ENCODE data around the gene HAUS8. TPM values are rescaled to one million over a fixed set of nuclear protein-coding genes. Genes with fewer than 3 reads are reported as not detected.
"Not testable (repeated sequence)": the region's sequence is repeated elsewhere in the genome, so short reads cannot be mapped to it uniquely, and the experiment has no call there.

Gene HAUS8
- total RNA-seq, 1 donor from 2014 or later: 8.2 TPM

DNA sequence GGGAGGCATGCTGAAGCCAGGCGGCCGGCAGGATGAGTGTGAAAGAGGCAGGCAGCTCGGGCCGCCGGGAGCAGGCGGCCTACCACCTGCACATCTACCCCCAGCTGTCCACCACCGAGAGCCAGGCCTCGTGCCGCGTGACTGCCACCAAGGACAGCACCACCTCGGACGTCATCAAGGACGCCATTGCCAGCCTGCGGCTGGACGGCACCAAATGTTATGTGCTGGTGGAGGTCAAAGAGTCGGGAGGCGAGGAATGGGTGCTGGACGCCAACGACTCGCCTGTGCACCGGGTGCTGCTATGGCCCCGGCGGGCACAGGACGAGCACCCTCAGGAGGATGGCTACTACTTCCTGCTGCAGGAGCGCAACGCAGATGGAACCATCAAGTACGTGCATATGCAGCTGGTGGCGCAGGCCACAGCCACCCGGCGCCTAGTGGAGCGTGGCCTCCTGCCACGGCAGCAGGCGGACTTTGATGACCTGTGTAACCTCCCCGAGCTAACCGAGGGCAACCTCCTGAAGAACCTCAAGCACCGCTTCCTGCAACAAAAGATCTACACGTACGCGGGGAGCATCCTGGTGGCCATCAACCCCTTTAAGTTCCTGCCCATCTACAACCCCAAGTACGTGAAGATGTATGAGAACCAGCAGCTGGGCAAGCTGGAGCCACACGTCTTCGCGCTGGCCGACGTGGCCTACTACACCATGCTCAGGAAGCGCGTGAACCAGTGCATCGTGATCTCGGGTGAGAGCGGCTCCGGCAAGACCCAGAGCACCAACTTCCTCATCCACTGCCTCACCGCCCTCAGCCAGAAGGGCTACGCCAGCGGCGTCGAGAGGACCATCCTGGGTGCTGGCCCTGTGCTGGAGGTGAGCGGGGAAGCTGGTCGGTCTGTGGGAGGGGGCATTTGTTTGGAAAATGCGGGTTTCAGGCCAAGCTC is 26.7 kb upstream of the HAUS8 start:
- H3K36me3 Mint-ChIP-seq (ENCODE audit: low read depth): peaks cover 14% of the 10 kb centered on the region
- no peak overlapping the region for H3K4me3 Mint-ChIP-seq (ENCODE audit: unreplicated experiment)
- H3K4me1 Mint-ChIP-seq (ENCODE audit: low read depth): peaks cover 24% of the 10 kb centered on the region
- TF ChIP-seq, protein P1, sequence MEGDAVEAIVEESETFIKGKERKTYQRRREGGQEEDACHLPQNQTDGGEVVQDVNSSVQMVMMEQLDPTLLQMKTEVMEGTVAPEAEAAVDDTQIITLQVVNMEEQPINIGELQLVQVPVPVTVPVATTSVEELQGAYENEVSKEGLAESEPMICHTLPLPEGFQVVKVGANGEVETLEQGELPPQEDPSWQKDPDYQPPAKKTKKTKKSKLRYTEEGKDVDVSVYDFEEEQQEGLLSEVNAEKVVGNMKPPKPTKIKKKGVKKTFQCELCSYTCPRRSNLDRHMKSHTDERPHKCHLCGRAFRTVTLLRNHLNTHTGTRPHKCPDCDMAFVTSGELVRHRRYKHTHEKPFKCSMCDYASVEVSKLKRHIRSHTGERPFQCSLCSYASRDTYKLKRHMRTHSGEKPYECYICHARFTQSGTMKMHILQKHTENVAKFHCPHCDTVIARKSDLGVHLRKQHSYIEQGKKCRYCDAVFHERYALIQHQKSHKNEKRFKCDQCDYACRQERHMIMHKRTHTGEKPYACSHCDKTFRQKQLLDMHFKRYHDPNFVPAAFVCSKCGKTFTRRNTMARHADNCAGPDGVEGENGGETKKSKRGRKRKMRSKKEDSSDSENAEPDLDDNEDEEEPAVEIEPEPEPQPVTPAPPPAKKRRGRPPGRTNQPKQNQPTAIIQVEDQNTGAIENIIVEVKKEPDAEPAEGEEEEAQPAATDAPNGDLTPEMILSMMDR (IDR thresholded peaks at IDR 0.05): no peak
- no peaks in the 10 kb centered on the region for H3K9me3 Mint-ChIP-seq (ENCODE audit: low read depth)
- H3K27ac Mint-ChIP-seq (ENCODE audit: unreplicated experiment): no peak overlapping the region
- no peak for DNase-seq (ENCODE audit: low spot score)
- H3K27me3 Mint-ChIP-seq (ENCODE audit: low read depth): no peaks in the 10 kb centered on the region

DNA sequence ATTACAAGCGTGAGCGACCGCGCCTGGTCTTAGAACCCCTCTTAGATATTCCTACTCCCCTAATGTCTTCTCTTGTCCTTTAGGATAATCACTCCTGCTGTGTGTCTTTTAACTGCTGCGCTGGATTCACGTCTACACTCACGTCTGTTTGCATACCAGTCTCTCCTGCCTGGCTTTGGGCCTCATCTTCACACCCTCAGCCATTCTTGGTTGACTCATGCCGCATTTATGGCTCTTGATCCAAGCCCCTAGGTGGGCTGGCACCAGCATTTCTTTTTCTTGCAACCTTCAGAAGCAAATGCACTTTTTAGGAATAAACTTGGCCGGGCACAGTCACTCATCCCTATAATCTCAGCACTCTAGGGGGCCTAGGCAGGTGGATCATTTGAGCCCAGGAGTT is 23.1 kb upstream of the HAUS8 start:
- H3K27me3 Mint-ChIP-seq (ENCODE audit: low read depth): no peaks in the 10 kb centered on the region
- H3K4me3 Mint-ChIP-seq (ENCODE audit: unreplicated experiment): no peak overlapping the region
- no peak for DNase-seq (ENCODE audit: low spot score)
- TF ChIP-seq, protein P1 (IDR thresholded peaks at IDR 0.05): no peak
- H3K36me3 Mint-ChIP-seq (ENCODE audit: low read depth): peaks cover 10% of the 10 kb centered on the region
- peak overlapping the region; percentile 77 for H3K27ac Mint-ChIP-seq (ENCODE audit: unreplicated experiment)
- H3K4me1 Mint-ChIP-seq (ENCODE audit: low read depth): peaks cover 38% of the 10 kb centered on the region
- H3K9me3 Mint-ChIP-seq (ENCODE audit: low read depth): no peaks in the 10 kb centered on the region

DNA sequence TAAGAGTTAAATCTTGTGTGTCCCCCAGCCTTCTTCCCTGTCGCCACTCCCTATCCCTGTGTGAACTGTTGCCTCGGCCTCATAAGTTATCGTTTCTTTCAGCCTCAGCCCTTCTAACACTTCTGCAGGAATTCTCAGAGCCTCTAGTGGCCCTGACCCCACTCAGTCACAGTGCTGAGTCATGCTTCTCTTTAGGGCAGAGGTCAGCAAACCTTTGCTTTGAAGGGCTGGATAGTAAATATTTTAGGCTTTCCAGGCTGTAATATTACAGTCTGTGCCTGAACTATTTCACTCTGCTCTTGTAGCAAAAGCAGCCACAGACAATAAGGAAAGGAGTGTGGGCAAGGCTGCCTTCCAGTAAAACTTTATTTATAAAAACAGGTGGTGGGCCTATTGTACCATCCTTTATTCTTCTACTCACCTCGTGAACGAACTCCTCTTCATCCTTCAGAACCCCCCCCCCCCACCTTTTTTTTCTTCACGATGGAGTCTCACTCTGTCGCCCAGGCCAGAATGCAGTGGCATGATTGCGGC is 22.4 kb upstream of the HAUS8 start:
- Mint-ChIP-seq H3K9me3 (ENCODE audit: low read depth) (no peaks in the 10 kb centered on the region), H3K4me3 (ENCODE audit: unreplicated experiment) (no peak overlapping the region), H3K27ac (ENCODE audit: unreplicated experiment) (peak overlapping the region; percentile 77), H3K27me3 (ENCODE audit: low read depth) (no peaks in the 10 kb centered on the region), H3K36me3 (ENCODE audit: low read depth) (peaks cover 5% of the 10 kb centered on the region), H3K4me1 (ENCODE audit: low read depth) (peaks cover 37% of the 10 kb centered on the region)
- TF ChIP-seq, protein P1 (IDR thresholded peaks at IDR 0.05): no peak
- no peak for DNase-seq (ENCODE audit: low spot score)

DNA sequence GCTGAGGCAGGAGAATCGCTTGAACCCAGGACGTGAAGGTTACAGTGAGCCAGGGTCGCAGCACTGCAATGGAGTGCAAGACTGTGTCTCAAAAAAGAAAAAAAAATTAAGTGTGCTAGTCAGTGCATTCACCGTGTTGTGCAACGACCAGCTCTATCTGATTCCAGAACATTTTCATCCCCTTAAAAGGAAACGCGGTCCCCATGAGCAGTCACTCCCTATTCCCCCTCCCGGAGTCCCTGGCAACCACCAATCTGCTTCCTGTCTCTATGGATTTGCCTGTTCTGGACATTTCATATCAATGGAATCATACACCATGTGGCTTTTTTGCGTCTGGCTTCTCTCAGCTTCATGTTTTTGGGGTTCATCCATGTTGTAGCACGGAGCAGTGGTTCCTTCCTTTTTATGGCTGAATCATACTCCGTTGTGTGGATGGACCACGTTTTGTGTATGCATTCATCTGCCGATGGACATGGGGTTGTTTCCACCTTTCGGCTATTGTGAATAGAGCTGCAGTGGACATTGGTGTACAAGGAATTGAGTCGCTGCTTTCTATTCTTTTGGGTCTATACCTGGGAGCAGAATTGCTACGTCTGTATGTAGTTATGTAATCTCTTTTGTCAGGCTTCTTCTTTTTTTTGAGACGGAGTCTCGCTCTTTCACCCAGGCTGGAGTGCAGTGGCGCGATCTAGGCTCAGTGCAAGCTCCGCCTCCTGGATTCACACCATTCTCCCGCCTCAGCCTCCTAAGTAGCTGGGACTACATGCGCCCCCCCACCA is 20.1 kb upstream of the HAUS8 start:
- Mint-ChIP-seq H3K9me3 (ENCODE audit: low read depth) (no peaks in the 10 kb centered on the region), H3K27me3 (ENCODE audit: low read depth) (no peaks in the 10 kb centered on the region), H3K4me1 (ENCODE audit: low read depth) (peaks cover 37% of the 10 kb centered on the region), H3K27ac (ENCODE audit: unreplicated experiment) (peak overlapping the region; percentile 81), H3K36me3 (ENCODE audit: low read depth) (no peaks in the 10 kb centered on the region), H3K4me3 (ENCODE audit: unreplicated experiment) (peak overlapping the region; percentile 19)
- no peak for DNase-seq (ENCODE audit: low spot score)
- TF ChIP-seq, protein P1 (IDR thresholded peaks at IDR 0.05): no peak

DNA sequence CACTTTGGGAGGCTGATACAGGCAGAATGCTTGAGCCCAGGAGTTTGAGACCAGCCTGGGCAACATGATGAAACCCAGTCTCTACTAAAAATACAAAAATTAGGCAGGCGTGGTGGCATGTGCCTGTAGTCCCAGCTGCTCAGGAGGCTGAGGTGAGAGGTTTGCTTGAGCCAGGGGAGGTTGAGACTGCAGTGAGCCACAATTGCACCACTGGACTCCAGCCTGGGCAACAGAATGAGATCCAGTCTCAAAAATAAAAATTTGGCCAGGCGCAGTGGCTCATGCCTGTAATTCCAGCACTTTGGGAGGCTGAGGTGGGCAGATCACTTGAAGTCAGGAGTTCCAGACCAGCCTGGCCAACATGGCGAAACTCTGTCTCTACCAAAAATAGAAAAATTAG is 19.4 kb upstream of the HAUS8 start:
- Mint-ChIP-seq H3K4me1 (ENCODE audit: low read depth) (peaks cover 43% of the 10 kb centered on the region), H3K4me3 (ENCODE audit: unreplicated experiment) (peak overlapping the region; percentile 19), H3K27ac (ENCODE audit: unreplicated experiment) (peak overlapping the region; percentile 81)
- DNase-seq (ENCODE audit: low spot score); H3K27me3 Mint-ChIP-seq (ENCODE audit: low read depth); H3K9me3 Mint-ChIP-seq (ENCODE audit: low read depth); H3K36me3 Mint-ChIP-seq (ENCODE audit: low read depth): not testable (repeated sequence)

Measured in chondrocyte (in vitro differentiated cells).